Activated naive CD4-positive, alpha-beta T cell treated with anti-CD3 and anti-CD28 coated beads for 36 hours (primary cell): ENCODE measurements around the gene FAM199X. TPM values are rescaled to one million over a fixed set of nuclear protein-coding genes. Genes with fewer than 3 reads are reported as not detected.
"Not testable (repeated sequence)": the region's sequence is repeated elsewhere in the genome, so short reads cannot be mapped to it uniquely, and the experiment has no call there.

Experiments
- CTCF ChIA-PET: fragments of 350-600 bp; sonication (Branson Sonifier 250); formaldehyde crosslinking; loops from one replicate; lab custom pipeline; 2021; ENCODE audit warnings: antibody characterized with exemption; lab: Charles Lee
- DNase-seq: peaks from one replicate; pipeline ENCODE4 v3.0.0-alpha.2; 2020
- H3K27ac Mint-ChIP-seq: one replicate; pipeline ENCODE4 v1.8.0; 2021; ENCODE audit warnings: mild to moderate bottlenecking, mixed read lengths
- H3K27me3 Mint-ChIP-seq: one replicate; pipeline ENCODE4 v1.8.0; 2021; ENCODE audit warnings: low read depth, mixed read lengths
- H3K36me3 Mint-ChIP-seq: one replicate; pipeline ENCODE4 v1.8.0; 2021; ENCODE audit warnings: low read depth, mixed read lengths
- H3K4me1 Mint-ChIP-seq: one replicate; pipeline ENCODE4 v1.8.0; 2021; ENCODE audit warnings: low read depth, mixed read lengths
- H3K4me3 Mint-ChIP-seq: one replicate; pipeline ENCODE4 v1.8.0; 2021; ENCODE audit warnings: mild to moderate bottlenecking, moderate library complexity, mixed read lengths
- H3K9me3 Mint-ChIP-seq: one replicate; pipeline ENCODE4 v1.8.0; 2021; ENCODE audit warnings: mixed read lengths
- intact Hi-C: fragments of 100-400 bp; cut with micrococcal nuclease; formaldehyde crosslinking; loops from one replicate; pipeline ENCODE4 v1.15.1; 2023
- total RNA-seq, 2 experiments: library from RNA; stranded (reverse); gene quantifications; one replicate each; pipeline ENCODE4 v1.2.3, GENCODE V29; 2021

Gene FAM199X
- total RNA-seq, 2 experiments from 2014 or later = 6.0 to 6.1 TPM

- H3K4me1 Mint-ChIP-seq = peaks cover 2% of the 10 kb centered on the region
- no peak overlapping the region for H3K4me3 Mint-ChIP-seq
- intact Hi-C loops = loop anchor here (1.0 to 10.0 kb wide), 3 partner anchors 76 to 730 kb away; no protein-coding TSS in a partner anchor
- H3K27ac Mint-ChIP-seq = no peak overlapping the region
- no peaks in the 10 kb centered on the region for H3K36me3 Mint-ChIP-seq
- CTCF ChIA-PET = interaction anchor here (0.6 to 2.9 kb wide), 10 partner anchors 9 to 1382 kb away, joined by 3 to 18 read pairs (median 4); no protein-coding TSS in a partner anchor
- no peaks in the 10 kb centered on the region for H3K9me3 Mint-ChIP-seq
- no peaks in the 10 kb centered on the region for H3K27me3 Mint-ChIP-seq
- no peak for DNase-seq
Measured at GRCh38 chrX:104195013-104195412, 28.8 kb downstream of the FAM199X start.

GRCh38 chrX:104195489-104196084 lies 29.3 kb downstream of the FAM199X start:
- H3K36me3 Mint-ChIP-seq = no peaks in the 10 kb centered on the region
- no peak overlapping the region for H3K27ac Mint-ChIP-seq
- H3K27me3 Mint-ChIP-seq = no peaks in the 10 kb centered on the region
- H3K9me3 Mint-ChIP-seq = no peaks in the 10 kb centered on the region
- CTCF ChIA-PET = interaction anchor here (0.7 to 2.9 kb wide), 12 partner anchors 8 to 1382 kb away, joined by 3 to 18 read pairs (median 4); partner anchors contain the start of gene FAM199X
- no peak overlapping the region for H3K4me3 Mint-ChIP-seq
- peak; percentile 6 for DNase-seq
- intact Hi-C loops = loop anchor here (1.0 to 10.0 kb wide), 3 partner anchors 76 to 729 kb away; no protein-coding TSS in a partner anchor
- H3K4me1 Mint-ChIP-seq = peaks cover 2% of the 10 kb centered on the region

GRCh38 chrX:104205548-104205947 lies 39.3 kb downstream of the FAM199X start:
- Mint-ChIP-seq H3K4me1 (no peaks in the 10 kb centered on the region), H3K9me3 (no peaks in the 10 kb centered on the region)

GRCh38 chrX:104211187-104211586 lies 44.9 kb downstream of the FAM199X start:
- H3K4me1 Mint-ChIP-seq = no peaks in the 10 kb centered on the region
- H3K9me3 Mint-ChIP-seq = no peaks in the 10 kb centered on the region
- CTCF ChIA-PET = no interaction called here
- no peak overlapping the region for H3K4me3 Mint-ChIP-seq
- no peak for DNase-seq
- H3K27me3 Mint-ChIP-seq = peaks cover 2% of the 10 kb centered on the region
- no peaks in the 10 kb centered on the region for H3K36me3 Mint-ChIP-seq
- intact Hi-C loops = no loop called here
- H3K27ac Mint-ChIP-seq = no peak overlapping the region

More at GRCh38 chrX:104205548-104205947, 39.3 kb downstream of the FAM199X start:
- no peak for DNase-seq
- Mint-ChIP-seq H3K4me3 (no peak overlapping the region), H3K27ac (no peak overlapping the region), H3K36me3 (no peaks in the 10 kb centered on the region), H3K27me3 (peaks cover 2% of the 10 kb centered on the region)
- CTCF ChIA-PET = interaction anchor here (2.7 kb wide), 1 partner anchor 11 kb away, joined by 10 read pairs; no protein-coding TSS in a partner anchor
- intact Hi-C loops = no loop called here

- CTCF ChIA-PET, H3K4me3 Mint-ChIP-seq, H3K27me3 Mint-ChIP-seq, DNase-seq, intact Hi-C loops, H3K36me3 Mint-ChIP-seq, H3K4me1 Mint-ChIP-seq, H3K27ac Mint-ChIP-seq, H3K9me3 Mint-ChIP-seq: not testable (repeated sequence)
Measured at GRCh38 chrX:104230060-104230459, 63.8 kb downstream of the FAM199X start.

Other genes starting within 250 kb of the FAM199X start
- gene TMSB15B, start 203.8 kb upstream of the FAM199X start, total RNA-seq = 1 to 10 TPM; 7.2 to 8.6 TPM
- gene H2BW1, start 152.7 kb upstream of the FAM199X start, total RNA-seq = not detected
- gene H2BW2, start 126.5 kb upstream of the FAM199X start, total RNA-seq = not detected
- 1 to 10 TPM; 2.1 TPM for gene TMSB15C, start 90.2 kb upstream of the FAM199X start, total RNA-seq
- gene ZCCHC18, start 53.9 kb upstream of the FAM199X start, total RNA-seq = under 1 TPM; 0.12 to 0.17 TPM
- 1 to 10 TPM; 4.6 to 5.0 TPM for gene SLC25A53, start 9.4 kb upstream of the FAM199X start, total RNA-seq
- gene ESX1, start 88.5 kb downstream of the FAM199X start, total RNA-seq = not detected